ENCODE data around the gene DTX1. TPM values are rescaled to one million over a fixed set of nuclear protein-coding genes. Genes with fewer than 3 reads are reported as not detected.

The DTX1 gene
- polyA plus RNA-seq, 1 experiment = 0.05 TPM

DNA sequence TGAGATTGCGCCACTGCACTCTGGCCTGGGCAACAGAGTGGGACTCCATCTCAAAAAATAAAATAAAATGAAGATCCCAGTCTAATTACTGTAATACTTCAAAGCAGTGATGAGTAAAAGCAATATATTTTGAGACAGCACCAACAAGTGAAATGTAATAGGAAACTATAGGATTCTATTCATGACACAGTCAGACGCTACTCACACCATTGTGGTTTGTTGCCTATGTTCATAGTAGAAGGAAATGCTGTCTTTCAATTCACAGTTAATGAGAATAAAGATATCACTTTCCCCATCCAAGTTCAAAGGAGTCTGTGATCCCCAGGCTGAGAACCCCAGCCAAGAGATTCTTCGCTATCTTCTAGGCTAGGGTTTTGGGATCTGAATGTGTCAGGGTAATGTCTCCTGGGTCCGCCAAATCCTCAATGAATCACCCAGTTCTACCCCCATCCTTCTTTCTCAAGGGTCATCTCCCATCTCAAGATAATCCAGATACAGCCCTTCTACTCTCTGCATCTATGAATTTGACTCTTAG is 16.6 kb upstream of the DTX1 start:
- ChIA-PET POLR2A (no interaction called here), CTCF (interaction anchor here (1.1 kb wide), 1 partner anchor 9 kb away, joined by 4 read pairs; no protein-coding TSS in a partner anchor)
- TF ChIP-seq, protein P1, sequence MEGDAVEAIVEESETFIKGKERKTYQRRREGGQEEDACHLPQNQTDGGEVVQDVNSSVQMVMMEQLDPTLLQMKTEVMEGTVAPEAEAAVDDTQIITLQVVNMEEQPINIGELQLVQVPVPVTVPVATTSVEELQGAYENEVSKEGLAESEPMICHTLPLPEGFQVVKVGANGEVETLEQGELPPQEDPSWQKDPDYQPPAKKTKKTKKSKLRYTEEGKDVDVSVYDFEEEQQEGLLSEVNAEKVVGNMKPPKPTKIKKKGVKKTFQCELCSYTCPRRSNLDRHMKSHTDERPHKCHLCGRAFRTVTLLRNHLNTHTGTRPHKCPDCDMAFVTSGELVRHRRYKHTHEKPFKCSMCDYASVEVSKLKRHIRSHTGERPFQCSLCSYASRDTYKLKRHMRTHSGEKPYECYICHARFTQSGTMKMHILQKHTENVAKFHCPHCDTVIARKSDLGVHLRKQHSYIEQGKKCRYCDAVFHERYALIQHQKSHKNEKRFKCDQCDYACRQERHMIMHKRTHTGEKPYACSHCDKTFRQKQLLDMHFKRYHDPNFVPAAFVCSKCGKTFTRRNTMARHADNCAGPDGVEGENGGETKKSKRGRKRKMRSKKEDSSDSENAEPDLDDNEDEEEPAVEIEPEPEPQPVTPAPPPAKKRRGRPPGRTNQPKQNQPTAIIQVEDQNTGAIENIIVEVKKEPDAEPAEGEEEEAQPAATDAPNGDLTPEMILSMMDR (IDR thresholded peaks at IDR 0.05; ENCODE audit: low read depth, low read length) = no peak
- no peak overlapping the region for H3K4me3 ChIP-seq (ENCODE audit: low read depth, low read length)
- no peak overlapping the region for H3K27ac ChIP-seq (ENCODE audit: low read depth, low read length)
- no peak for DNase-seq (ENCODE audit: low read depth, low spot score)
- peaks cover 5% of the 10 kb centered on the region for H3K27me3 ChIP-seq (ENCODE audit: control insufficient read depth, insufficient read depth, low read length)
- no peaks in the 10 kb centered on the region; the same call in 1 of the 2 replicates for H3K9me3 ChIP-seq (ENCODE audit: control insufficient read depth, insufficient read depth, low read length)

DNA sequence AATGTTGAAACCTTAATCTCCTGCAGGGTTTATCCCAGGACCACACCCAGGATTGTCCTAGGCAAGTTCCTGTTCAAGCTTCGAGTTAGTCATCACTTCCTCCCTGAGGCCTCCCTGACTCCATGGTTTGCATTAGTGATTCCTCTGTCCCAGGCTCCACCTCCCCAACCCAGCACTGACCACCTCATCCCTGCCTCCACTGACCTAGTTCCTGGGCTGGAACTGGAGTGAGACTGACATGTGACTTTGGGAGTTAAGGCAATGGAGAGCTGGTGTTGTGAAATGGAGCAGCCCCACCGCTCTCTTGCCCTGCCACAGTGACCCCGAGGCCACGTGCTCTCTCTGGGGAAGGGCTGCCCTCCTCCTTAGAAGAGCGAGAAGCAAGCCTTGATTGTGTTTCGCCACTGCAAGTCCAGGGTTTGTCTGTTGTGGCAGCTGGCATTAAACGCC is 15.8 kb upstream of the DTX1 start:
- ChIA-PET POLR2A (no interaction called here), CTCF (interaction anchor here (1.0 kb wide), 1 partner anchor 10 kb away, joined by 4 read pairs; no protein-coding TSS in a partner anchor)
- Histone ChIP-seq H3K4me3 (ENCODE audit: low read depth, low read length) (no peak overlapping the region), H3K27ac (ENCODE audit: low read depth, low read length) (no peak overlapping the region), H3K27me3 (ENCODE audit: control insufficient read depth, insufficient read depth, low read length) (peaks cover 8% of the 10 kb centered on the region), H3K9me3 (ENCODE audit: control insufficient read depth, insufficient read depth, low read length) (no peaks in the 10 kb centered on the region; the same call in 1 of the 2 replicates)
- DNase-seq (ENCODE audit: low read depth, low spot score) = no peak
- TF ChIP-seq, protein P1 (IDR thresholded peaks at IDR 0.05; ENCODE audit: low read depth, low read length) = no peak

DNA sequence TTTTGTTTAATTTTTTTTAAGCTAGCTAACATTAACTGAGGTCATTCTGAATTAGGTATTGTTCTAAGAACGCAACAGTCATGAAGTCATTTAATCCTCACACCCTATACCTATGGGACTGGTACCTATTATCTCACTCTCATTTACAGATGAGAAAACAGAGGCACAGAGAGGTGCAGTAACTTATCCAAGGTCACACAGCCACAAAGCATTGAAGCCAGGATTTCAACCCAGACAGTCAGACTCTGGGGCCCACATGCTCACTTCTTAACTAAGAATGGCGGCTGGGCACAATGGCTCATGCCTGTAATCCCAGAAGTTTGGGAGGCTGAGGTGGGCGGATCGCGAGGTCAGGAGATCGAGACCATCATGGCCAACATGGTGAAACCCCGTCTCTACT is 15.0 kb upstream of the DTX1 start:
- H3K27ac ChIP-seq (ENCODE audit: low read depth, low read length) = no peak overlapping the region
- CTCF ChIA-PET = no interaction called here
- no peaks in the 10 kb centered on the region; the same call in 1 of the 2 replicates for H3K9me3 ChIP-seq (ENCODE audit: control insufficient read depth, insufficient read depth, low read length)
- peaks cover 8% of the 10 kb centered on the region for H3K27me3 ChIP-seq (ENCODE audit: control insufficient read depth, insufficient read depth, low read length)
- POLR2A ChIA-PET = no interaction called here
- no peak overlapping the region for H3K4me3 ChIP-seq (ENCODE audit: low read depth, low read length)
- no peak for DNase-seq (ENCODE audit: low read depth, low spot score)
- TF ChIP-seq, protein P1 (IDR thresholded peaks at IDR 0.05; ENCODE audit: low read depth, low read length) = no peak

DNA sequence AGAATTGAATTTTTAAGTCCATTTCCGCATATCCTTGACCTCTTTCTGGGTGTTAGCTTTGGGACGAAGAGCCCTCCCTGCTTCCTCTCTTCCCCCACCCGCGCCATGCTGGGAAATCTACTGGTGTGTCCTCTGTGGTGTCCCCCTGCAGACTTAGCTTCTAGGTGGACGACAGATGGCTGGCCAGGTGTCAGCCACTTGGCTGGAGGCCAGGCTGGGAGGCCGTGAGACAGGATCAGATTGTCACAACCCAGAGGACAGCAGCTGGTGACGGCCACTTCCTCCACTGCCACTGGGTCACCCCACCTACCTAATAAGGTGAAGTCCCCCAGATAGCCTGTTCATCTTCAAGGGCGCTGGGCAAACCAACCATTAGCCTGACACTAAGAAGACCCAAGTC is 13.3 kb upstream of the DTX1 start:
- H3K9me3 ChIP-seq (ENCODE audit: control insufficient read depth, insufficient read depth, low read length) = no peaks in the 10 kb centered on the region; the same call in 1 of the 2 replicates
- no peak overlapping the region for H3K27ac ChIP-seq (ENCODE audit: low read depth, low read length)
- H3K4me3 ChIP-seq (ENCODE audit: low read depth, low read length) = no peak overlapping the region
- TF ChIP-seq, protein P1 (IDR thresholded peaks at IDR 0.05; ENCODE audit: low read depth, low read length) = no peak
- no peak for DNase-seq (ENCODE audit: low read depth, low spot score)
- ChIA-PET POLR2A (no interaction called here), CTCF (no interaction called here)
- H3K27me3 ChIP-seq (ENCODE audit: control insufficient read depth, insufficient read depth, low read length) = peaks cover 8% of the 10 kb centered on the region

DNA sequence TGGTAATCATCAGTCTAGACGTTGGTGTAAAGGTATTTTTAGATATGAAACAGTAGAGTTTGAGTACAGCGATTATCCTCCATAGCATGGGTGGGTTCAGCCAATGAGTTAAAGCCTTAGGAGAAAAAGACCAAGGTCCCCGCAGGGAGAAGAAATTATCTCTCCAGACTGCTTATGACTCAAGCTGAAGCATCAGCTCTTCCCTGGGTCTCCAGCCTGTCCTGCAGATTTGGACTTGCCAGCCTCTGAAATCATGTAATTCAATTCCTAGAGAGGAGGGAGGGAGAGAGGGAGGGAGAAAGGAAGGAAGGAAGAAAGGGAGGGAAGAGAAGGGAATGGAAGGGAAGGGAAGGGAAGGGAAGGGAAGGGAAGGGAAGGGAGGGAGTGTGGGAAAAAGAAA is 12.0 kb upstream of the DTX1 start:
- Histone ChIP-seq H3K4me3 (ENCODE audit: low read depth, low read length) (no peak overlapping the region), H3K27ac (ENCODE audit: low read depth, low read length) (no peak overlapping the region), H3K27me3 (ENCODE audit: control insufficient read depth, insufficient read depth, low read length) (peaks cover 8% of the 10 kb centered on the region), H3K9me3 (ENCODE audit: control insufficient read depth, insufficient read depth, low read length) (no peaks in the 10 kb centered on the region; the same call in 1 of the 2 replicates)
- ChIA-PET POLR2A (no interaction called here), CTCF (interaction anchor here (1.0 kb wide), 1 partner anchor 130 kb away, joined by 3 read pairs; no protein-coding TSS in a partner anchor)
- DNase-seq (ENCODE audit: low read depth, low spot score) = no peak
- TF ChIP-seq, protein P1 (IDR thresholded peaks at IDR 0.05; ENCODE audit: low read depth, low read length) = no peak
